ENCODE measurements around the gene PIF1. TPM values are rescaled to one million over a fixed set of nuclear protein-coding genes. Genes with fewer than 3 reads are reported as not detected.

PIF1 gene
- total RNA-seq, 1 experiment from 2014 or later = 74.4 TPM

DNA sequence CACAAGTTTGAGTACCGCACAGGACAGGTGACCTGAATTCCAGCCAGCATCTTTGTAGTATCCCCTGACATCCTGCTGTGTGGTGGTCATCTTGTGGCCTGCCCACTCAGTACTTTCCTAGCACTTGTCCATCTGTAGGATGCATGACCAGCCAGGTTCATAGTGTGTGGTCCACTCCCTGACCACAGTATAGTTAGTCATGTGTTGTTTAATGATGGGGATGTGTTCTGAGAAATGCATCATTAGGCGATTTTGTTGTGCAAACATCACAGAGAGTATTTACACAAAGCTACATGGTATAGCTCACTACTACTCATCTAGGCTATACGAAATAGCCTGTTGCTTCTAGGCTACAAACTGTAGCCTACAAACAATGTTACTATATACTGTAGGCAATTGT is 33.2 kb downstream of the PIF1 start:
- no peak overlapping the region for H4K5ac ChIP-seq (ENCODE audit: insufficient read length, low read depth, low read length)
- H3K27me3 Mint-ChIP-seq (ENCODE audit: low read depth) = no peaks in the 10 kb centered on the region
- H3K14ac ChIP-seq (ENCODE audit: insufficient read depth, low read length) = no peak overlapping the region
- no peak overlapping the region for H3T11ph ChIP-seq (ENCODE audit: low read length)
- no peaks in the 10 kb centered on the region for H3K79me2 ChIP-seq (ENCODE audit: insufficient read depth, low read length)
- H3K4me1 ChIP-seq (ENCODE audit: insufficient read depth, low read length) = no peaks in the 10 kb centered on the region
- TF ChIP-seq, protein P1, sequence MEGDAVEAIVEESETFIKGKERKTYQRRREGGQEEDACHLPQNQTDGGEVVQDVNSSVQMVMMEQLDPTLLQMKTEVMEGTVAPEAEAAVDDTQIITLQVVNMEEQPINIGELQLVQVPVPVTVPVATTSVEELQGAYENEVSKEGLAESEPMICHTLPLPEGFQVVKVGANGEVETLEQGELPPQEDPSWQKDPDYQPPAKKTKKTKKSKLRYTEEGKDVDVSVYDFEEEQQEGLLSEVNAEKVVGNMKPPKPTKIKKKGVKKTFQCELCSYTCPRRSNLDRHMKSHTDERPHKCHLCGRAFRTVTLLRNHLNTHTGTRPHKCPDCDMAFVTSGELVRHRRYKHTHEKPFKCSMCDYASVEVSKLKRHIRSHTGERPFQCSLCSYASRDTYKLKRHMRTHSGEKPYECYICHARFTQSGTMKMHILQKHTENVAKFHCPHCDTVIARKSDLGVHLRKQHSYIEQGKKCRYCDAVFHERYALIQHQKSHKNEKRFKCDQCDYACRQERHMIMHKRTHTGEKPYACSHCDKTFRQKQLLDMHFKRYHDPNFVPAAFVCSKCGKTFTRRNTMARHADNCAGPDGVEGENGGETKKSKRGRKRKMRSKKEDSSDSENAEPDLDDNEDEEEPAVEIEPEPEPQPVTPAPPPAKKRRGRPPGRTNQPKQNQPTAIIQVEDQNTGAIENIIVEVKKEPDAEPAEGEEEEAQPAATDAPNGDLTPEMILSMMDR (conservative IDR thresholded peaks at IDR 0.05) = no peak
- H3K36me3 Mint-ChIP-seq (ENCODE audit: insufficient read depth in 1 of 3, low read depth in 3 of 3) = 0 out of 7 replicates have a peak, but pooled peaks cover 0 to 2% (median 0%) of the 10 kb centered on the region in 3 experiments
- H3K4ac ChIP-seq (ENCODE audit: low read depth, low read length) = no peak overlapping the region
- no peaks in the 10 kb centered on the region for H4K20me1 ChIP-seq (ENCODE audit: control insufficient read depth, insufficient read depth, insufficient read length)
- H2BK15ac ChIP-seq (ENCODE audit: low read depth, low read length) = no peak overlapping the region
- no peaks in the 10 kb centered on the region for H3K23me2 ChIP-seq (ENCODE audit: insufficient read length, low read depth, low read length, poor library complexity, severe bottlenecking)
- no peak overlapping the region for H2AK5ac ChIP-seq (ENCODE audit: insufficient read length, low read length)
- no peaks in the 10 kb centered on the region for H3K79me1 ChIP-seq (ENCODE audit: insufficient read depth, low read depth, low read length, poor library complexity, severe bottlenecking)
- H4K91ac ChIP-seq (ENCODE audit: insufficient read length, low read depth, low read length) = no peak overlapping the region
- no peak overlapping the region for H3K4me3 Mint-ChIP-seq
- H2BK5ac ChIP-seq (ENCODE audit: insufficient read length, low read length) = no peak overlapping the region
- no CpG with 5 or more reads among the region's 3 CpGs for WGBS (ENCODE audit: extremely low coverage, insufficient read length, low lambda C conversion rate)
- H2BK120ac ChIP-seq (ENCODE audit: low read depth, low read length, poor library complexity, severe bottlenecking) = no peak overlapping the region
- no peak overlapping the region for H2BK20ac ChIP-seq (ENCODE audit: low read depth, low read length, poor library complexity, severe bottlenecking)
- no peak overlapping the region for H2BK12ac ChIP-seq (ENCODE audit: insufficient read length, low read depth, low read length)
- H3K27ac Mint-ChIP-seq = no peak overlapping the region; a peak in 1 of 7 replicates
- H3K4me2 ChIP-seq (ENCODE audit: insufficient read depth, insufficient read length, low read length) = no peak overlapping the region
- H2AFZ ChIP-seq (ENCODE audit: low read length) = no peak overlapping the region
- no peak for DNase-seq
- H4K8ac ChIP-seq (replicated peaks; ENCODE audit: insufficient read length, low read depth, low read length) = no peak overlapping the region
- H3K4me1 Mint-ChIP-seq = no peaks in the 10 kb centered on the region
- H3K18ac ChIP-seq (ENCODE audit: insufficient read length, low read depth, low read length) = no peak overlapping the region
- H3K9ac ChIP-seq (ENCODE audit: extremely low read depth, insufficient read length, low read length) = no peak overlapping the region
- H3K9me3 Mint-ChIP-seq = no peaks in the 10 kb centered on the region
- H3K27me3 ChIP-seq (ENCODE audit: insufficient read depth, low read length) = no peaks in the 10 kb centered on the region
- H3K56ac ChIP-seq (ENCODE audit: insufficient read length, low read depth, low read length) = no peak overlapping the region
- no peak overlapping the region for H3K23ac ChIP-seq (ENCODE audit: insufficient read length, low read depth, low read length)
- no peak overlapping the region for H3K27ac ChIP-seq (ENCODE audit: insufficient read length, low read depth, low read length)
- no peaks in the 10 kb centered on the region for H3K9me3 ChIP-seq (ENCODE audit: control insufficient read depth, low read depth, low read length)

All from H9 (cell line).